Fibroblast of the aortic adventitia (primary cell): ENCODE measurements around the gene USPL1. TPM values are rescaled to one million over a fixed set of nuclear protein-coding genes. Genes with fewer than 3 reads are reported as not detected.
A peak's percentile ranks its signal among the peaks of the same experiment; 100 is the strongest.

ENCODE experiments used
- DNase-seq: peaks from one replicate; pipeline ENCODE4 v3.0.0-alpha.2; 2010; ENCODE audit warnings: low read depth
- H3K4me3 ChIP-seq: 2 replicates; pipeline ENCODE4 v1.5.1; 2011; ENCODE audit warnings: low read depth, mild to moderate bottlenecking, control low read depth, low read length, moderate library complexity
- total RNA-seq: library from RNA; depleted of rRNA; stranded (reverse); fragments of >200 nt; gene quantifications from 2 replicates; pipeline ENCODE4 v1.2.3, GENCODE V29; 2012; ENCODE audit warnings: low replicate concordance
- TF ChIP-seq, protein P1 (sequence below): IDR thresholded peaks from 2 replicates; pipeline ENCODE4 v1.5.1; 2011; ENCODE audit warnings: mild to moderate bottlenecking, low read length, control low read depth, inconsistent platforms; ENCODE audit not compliant: insufficient read depth

The USPL1 gene
- total RNA-seq, 1 donor, result 20.3 TPM

- peak; percentile 35 for DNase-seq
- TF ChIP-seq, protein P1, sequence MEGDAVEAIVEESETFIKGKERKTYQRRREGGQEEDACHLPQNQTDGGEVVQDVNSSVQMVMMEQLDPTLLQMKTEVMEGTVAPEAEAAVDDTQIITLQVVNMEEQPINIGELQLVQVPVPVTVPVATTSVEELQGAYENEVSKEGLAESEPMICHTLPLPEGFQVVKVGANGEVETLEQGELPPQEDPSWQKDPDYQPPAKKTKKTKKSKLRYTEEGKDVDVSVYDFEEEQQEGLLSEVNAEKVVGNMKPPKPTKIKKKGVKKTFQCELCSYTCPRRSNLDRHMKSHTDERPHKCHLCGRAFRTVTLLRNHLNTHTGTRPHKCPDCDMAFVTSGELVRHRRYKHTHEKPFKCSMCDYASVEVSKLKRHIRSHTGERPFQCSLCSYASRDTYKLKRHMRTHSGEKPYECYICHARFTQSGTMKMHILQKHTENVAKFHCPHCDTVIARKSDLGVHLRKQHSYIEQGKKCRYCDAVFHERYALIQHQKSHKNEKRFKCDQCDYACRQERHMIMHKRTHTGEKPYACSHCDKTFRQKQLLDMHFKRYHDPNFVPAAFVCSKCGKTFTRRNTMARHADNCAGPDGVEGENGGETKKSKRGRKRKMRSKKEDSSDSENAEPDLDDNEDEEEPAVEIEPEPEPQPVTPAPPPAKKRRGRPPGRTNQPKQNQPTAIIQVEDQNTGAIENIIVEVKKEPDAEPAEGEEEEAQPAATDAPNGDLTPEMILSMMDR, result no peak
These were observed 79.6 kb downstream of the USPL1 start for GRCh38 chr13:30697177-30697953.

GRCh38 chr13:30697996-30698401, 80.3 kb downstream of the USPL1 start:
- TF ChIP-seq, protein P1, result no peak
- H3K4me3 ChIP-seq, result no peak overlapping the region
- DNase-seq, result peak; percentile 81

More at GRCh38 chr13:30697177-30697953, 79.6 kb downstream of the USPL1 start:
- no peak overlapping the region for H3K4me3 ChIP-seq

DNA sequence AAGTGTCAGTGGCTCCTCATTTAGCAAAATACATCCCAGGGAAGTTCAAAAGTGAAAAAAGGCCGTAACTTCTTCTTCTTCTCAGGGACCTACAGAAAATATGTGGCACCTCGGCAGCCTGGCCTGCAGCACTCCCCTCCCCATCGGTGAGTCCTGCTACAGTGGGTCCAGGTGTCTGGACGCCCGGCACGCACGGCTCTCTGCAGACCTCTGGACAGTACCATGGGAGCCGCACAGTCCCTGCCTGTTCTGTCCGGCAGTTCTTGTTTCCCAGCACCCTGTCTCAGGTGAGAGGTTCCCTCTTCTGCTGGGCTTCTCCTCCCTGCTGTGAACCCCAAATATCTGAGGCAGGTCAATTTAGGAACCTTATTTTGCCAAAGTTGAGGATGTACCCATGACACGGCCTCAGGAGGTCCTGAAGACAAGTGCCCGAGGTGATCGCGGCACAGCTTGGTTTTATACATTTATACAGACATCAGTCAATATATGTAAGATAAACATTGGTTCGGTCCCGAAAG, 80.8 kb downstream of the USPL1 start:
- TF ChIP-seq, protein P1, result no peak

GRCh38 chr13:30700364-30700763, 82.6 kb downstream of the USPL1 start:
- DNase-seq, result no peak
- H3K4me3 ChIP-seq, result no peak overlapping the region
- TF ChIP-seq, protein P1, result no peak

More for the DNA sequence above, 80.8 kb downstream of the USPL1 start:
- no peak for DNase-seq
- no peak overlapping the region for H3K4me3 ChIP-seq

DNA sequence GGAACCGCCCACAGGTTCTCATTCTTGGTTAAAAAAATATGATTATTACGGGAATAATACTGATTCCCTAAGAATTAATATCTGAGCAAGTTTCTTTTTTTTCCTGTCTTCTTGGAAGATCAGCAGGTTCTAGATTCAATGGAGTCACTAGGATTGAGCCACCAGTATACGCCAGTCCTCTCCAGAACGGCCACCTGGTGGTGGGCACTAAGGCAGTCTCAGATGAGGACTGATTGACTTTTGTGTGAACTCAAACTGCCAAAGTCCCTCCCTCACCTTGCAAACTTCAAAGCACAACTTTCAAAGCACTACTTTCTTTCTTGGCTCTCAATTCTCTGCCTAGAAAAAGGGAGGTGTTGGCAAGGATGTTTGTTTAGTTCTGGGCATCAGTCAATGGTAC, 84.3 kb downstream of the USPL1 start:
- TF ChIP-seq, protein P1, result no peak
- H3K4me3 ChIP-seq, result no peak overlapping the region
- DNase-seq, result no peak

- no peak for DNase-seq
- TF ChIP-seq, protein P1, result no peak
- H3K4me3 ChIP-seq, result no peak overlapping the region
These were observed 86.9 kb downstream of the USPL1 start for GRCh38 chr13:30704596-30704995.
